BJ (cell line): ENCODE results near the gene RBP4. TPM values are rescaled to one million over a fixed set of nuclear protein-coding genes. Genes with fewer than 3 reads are reported as not detected.

Source experiments
- CTCF ChIA-PET: fragments of 350-600 bp; formaldehyde crosslinking; extraction: SDS; loops from one replicate; lab custom pipeline; 2021; ENCODE audit warnings: antibody characterized with exemption, inconsistent platforms; lab: Yijun Ruan, JAX
- POLR2A ChIA-PET: fragments of 300-600 bp; sonication (Branson Sonifier 250); formaldehyde crosslinking; extraction: SDS; loops from one replicate; lab custom pipeline; 2021; ENCODE audit warnings: antibody characterized with exemption; lab: Charles Lee
- DNase-seq: peaks from one replicate; pipeline ENCODE4 v3.0.0-alpha.2; 2011; ENCODE audit warnings: low read depth
- H3K27me3 ChIP-seq: 2 replicates; pipeline ENCODE4 v1.6.0; 2011; ENCODE audit warnings: low read length; ENCODE audit not compliant: control insufficient read depth, insufficient read depth
- H3K36me3 ChIP-seq: 2 replicates; pipeline ENCODE4 v1.5.1; 2011; ENCODE audit warnings: low read length; ENCODE audit not compliant: control insufficient read depth, insufficient read depth
- H3K4me3 ChIP-seq: 2 replicates; pipeline ENCODE4 v1.5.1; 2011; ENCODE audit warnings: low read depth, mild to moderate bottlenecking, control low read depth, low read length
- polyA plus RNA-seq: library from polyadenylated mRNA; depleted of rRNA; stranded (reverse); fragments of >200 nt; gene quantifications from 2 replicates; pipeline ENCODE4 v1.2.3, GENCODE V29; 2011
- TF ChIP-seq, protein P1 (sequence below): IDR thresholded peaks from 2 replicates; pipeline ENCODE4 v1.5.1; 2011; ENCODE audit warnings: low read depth, mild to moderate bottlenecking, control low read depth, inconsistent platforms, low read length, moderate library complexity; ENCODE audit not compliant: insufficient read depth

Gene RBP4
- polyA plus RNA-seq, 1 experiment = 0.26 TPM

DNA sequence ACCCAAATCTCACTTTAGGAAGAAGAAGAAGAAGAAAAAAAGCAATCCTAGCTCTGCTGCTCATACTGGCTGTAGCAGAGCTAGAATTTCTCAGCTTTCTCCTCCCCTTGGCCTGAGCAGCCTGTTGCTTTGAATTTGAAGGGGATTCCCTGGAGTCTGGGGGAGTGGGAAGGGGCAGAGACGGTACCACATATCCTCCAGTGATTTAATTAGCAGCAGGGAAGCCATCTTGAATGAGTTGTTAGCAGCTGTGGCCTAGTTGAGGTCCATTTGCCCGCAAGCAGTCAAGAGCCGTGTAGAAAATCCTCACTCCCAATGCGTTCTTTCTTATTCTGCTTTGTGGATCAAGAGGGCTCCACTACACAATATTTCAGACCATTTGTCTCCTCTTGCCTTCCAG lies 27.8 kb upstream of the RBP4 start:
- POLR2A ChIA-PET = no interaction called here
- CTCF ChIA-PET = interaction anchor here (1.4 kb wide), 1 partner anchor 15 kb away, joined by 3 read pairs; no protein-coding TSS in a partner anchor
- TF ChIP-seq, protein P1, sequence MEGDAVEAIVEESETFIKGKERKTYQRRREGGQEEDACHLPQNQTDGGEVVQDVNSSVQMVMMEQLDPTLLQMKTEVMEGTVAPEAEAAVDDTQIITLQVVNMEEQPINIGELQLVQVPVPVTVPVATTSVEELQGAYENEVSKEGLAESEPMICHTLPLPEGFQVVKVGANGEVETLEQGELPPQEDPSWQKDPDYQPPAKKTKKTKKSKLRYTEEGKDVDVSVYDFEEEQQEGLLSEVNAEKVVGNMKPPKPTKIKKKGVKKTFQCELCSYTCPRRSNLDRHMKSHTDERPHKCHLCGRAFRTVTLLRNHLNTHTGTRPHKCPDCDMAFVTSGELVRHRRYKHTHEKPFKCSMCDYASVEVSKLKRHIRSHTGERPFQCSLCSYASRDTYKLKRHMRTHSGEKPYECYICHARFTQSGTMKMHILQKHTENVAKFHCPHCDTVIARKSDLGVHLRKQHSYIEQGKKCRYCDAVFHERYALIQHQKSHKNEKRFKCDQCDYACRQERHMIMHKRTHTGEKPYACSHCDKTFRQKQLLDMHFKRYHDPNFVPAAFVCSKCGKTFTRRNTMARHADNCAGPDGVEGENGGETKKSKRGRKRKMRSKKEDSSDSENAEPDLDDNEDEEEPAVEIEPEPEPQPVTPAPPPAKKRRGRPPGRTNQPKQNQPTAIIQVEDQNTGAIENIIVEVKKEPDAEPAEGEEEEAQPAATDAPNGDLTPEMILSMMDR = no peak

DNA sequence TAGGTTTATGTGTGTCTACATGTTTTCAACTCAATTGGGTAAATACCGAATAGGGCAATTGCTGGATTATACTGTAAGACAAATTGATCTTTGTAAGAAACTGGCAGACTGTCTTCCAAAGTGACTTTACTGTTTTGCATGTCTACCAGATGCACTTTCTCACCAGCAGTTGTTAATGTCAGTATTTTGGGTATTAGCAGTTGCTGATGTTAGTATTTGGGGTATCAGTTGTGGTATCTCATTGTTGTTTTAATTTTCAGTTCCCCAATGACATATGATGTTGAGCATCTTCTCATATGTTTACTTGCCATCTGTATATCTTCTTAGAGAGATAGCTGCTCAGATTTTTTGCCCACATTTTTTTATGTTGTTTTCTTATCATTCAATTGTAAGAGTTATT lies 21.9 kb upstream of the RBP4 start:
- no peak for DNase-seq
- H3K36me3 ChIP-seq = no peaks in the 10 kb centered on the region
- TF ChIP-seq, protein P1 = no peak
- CTCF ChIA-PET = no interaction called here
- peaks cover 10% of the 10 kb centered on the region for H3K27me3 ChIP-seq
- POLR2A ChIA-PET = no interaction called here
- no peak overlapping the region for H3K4me3 ChIP-seq

More for the DNA sequence above, 27.8 kb upstream of the RBP4 start:
- no peak overlapping the region for H3K4me3 ChIP-seq
- DNase-seq = no peak
- H3K27me3 ChIP-seq = peaks cover 11% of the 10 kb centered on the region
- H3K36me3 ChIP-seq = no peaks in the 10 kb centered on the region

DNA sequence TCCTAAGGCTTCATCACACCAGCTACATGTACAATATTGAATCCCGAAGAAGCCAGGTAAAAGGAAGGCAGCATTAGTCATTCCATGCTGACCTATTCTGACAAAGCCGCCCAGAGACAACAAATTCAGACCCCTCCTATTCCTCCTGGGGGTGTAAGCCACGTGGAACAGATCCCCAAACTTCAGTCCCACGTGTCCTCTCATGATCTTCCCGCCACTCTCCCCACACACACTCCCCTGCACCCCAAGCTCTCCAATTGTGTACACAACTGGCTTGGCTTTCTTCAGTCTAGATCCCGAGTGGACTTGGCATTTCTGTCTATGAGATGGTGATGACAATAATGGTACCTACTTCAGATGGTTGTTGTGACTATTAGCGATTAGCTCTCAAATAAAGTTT lies 19.9 kb upstream of the RBP4 start:
- H3K4me3 ChIP-seq = no peak overlapping the region
- CTCF ChIA-PET = no interaction called here
- no peak for DNase-seq

DNA sequence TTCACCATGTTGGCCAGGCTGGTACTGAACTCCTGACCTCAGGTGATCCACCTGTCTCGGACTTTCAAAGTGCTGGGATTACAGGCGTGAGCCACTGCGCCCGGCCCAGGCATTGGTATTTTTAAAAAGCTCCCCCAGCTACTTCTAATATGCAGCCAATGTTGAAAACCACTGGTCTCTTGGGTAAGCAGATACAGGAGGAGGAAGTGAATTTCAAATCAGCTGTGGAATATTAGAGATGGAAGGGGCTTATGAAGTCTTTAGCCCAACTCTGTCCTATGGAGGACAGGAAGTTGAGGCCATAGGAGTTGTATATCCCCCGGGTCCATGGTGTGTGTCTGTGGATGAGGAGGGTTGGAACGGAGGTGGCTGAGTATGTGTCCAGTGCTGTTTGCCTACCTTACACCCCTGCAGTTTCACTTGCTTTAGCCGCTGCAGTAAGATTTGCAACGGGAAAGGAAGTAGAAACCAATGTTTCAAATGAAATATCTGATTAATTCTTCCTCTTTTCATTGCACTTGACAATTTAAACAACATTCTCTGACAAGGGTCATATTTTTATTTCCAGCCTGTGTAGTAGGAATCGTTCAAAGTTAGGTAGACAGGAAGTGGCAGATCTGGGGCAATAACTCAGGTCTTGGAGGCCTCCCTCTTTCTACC lies 14.7 kb upstream of the RBP4 start:
- H3K4me3 ChIP-seq = no peak overlapping the region
- CTCF ChIA-PET = interaction anchor here (0.9 kb wide), 1 partner anchor 10 kb away, joined by 3 read pairs; no protein-coding TSS in a partner anchor
- DNase-seq = no peak
- POLR2A ChIA-PET = interaction anchor here (0.7 kb wide), 1 partner anchor 551 kb away, joined by 11 read pairs; no protein-coding TSS in a partner anchor
- TF ChIP-seq, protein P1 = no peak
- H3K36me3 ChIP-seq = no peaks in the 10 kb centered on the region
- peaks cover 9% of the 10 kb centered on the region for H3K27me3 ChIP-seq

More for the DNA sequence above, 19.9 kb upstream of the RBP4 start:
- TF ChIP-seq, protein P1 = no peak
- POLR2A ChIA-PET = no interaction called here
- no peaks in the 10 kb centered on the region for H3K36me3 ChIP-seq
- H3K27me3 ChIP-seq = peaks cover 10% of the 10 kb centered on the region

DNA sequence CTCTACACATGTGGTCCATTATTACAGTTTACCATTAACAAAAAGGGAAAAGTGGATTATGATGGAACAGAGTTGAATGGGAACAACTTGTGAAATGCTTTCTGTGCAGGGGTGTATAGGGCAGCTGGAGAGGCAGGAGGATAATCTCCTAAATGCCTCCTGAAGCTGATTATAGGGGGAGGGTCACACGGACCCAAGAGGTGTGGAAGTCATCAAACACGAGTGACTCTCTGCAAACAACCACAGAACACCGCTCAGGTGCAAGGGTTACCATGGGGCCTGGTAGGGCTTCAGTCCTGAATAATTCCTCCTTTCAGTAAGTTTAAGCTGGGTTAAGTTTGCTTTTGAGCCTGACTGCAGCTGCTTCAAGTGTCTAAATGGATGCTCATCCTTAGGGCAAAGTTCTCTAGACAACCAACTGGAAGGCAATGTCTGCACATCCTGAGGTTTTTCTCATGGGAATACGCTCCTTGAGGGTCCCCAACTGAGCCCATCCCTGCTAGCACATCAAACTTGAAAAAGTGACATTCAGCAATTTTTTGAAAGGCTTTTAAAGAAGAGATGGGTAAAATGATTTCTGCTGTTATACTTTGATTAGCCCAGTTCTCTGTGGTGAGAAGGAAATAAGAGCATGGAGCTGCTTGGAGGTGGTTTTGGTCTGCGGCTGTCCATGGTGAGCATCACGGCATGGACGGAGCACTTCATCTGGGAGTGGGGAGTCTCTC lies 13.2 kb upstream of the RBP4 start:
- CTCF ChIA-PET = no interaction called here
- no peak for DNase-seq

More for the DNA sequence above, 13.2 kb upstream of the RBP4 start:
- TF ChIP-seq, protein P1 = no peak
- Histone ChIP-seq H3K4me3 (no peak overlapping the region), H3K36me3 (no peaks in the 10 kb centered on the region), H3K27me3 (peaks cover 7% of the 10 kb centered on the region)
- POLR2A ChIA-PET = no interaction called here
